HepG2 (cell line): Measurements from ENCODE around the gene SOX5.

ENCODE experiments used
- ARNT ChIP-seq: fragments of 450-650 bp; IDR thresholded peaks from 2 replicates; pipeline ENCODE4 v1.6.1; 2017
- GABPA ChIP-seq, 2 experiments: IDR thresholded peaks; 2 replicates each; pipeline ENCODE4 v1.6.1; 2011 to 2016; ENCODE audit warnings: low read depth in 2 of 2, low read length in 1 of 2, missing biosample characterization in 1 of 2, missing genetic modification characterization in 1 of 2
- HCFC1 ChIP-seq: fragments of 150-350 bp; IDR thresholded peaks from 2 replicates; pipeline ENCODE4 v1.6.1; 2014; ENCODE audit warnings: low read depth, low read length
- HNRNPH1 ChIP-seq: fragments of 200-400 bp; formaldehyde crosslinking; optimal IDR thresholded peaks from 2 replicates; pipeline ENCODE3; 2017; ENCODE audit warnings: mild to moderate bottlenecking, low read depth, low read length
- HOXA3 ChIP-seq: sonication (generic); formaldehyde crosslinking; IDR thresholded peaks from 2 replicates; pipeline ENCODE4 v1.5.0; 2020; ENCODE audit warnings: missing genetic modification reagents
- RAD21 ChIP-seq: fragments of 450-650 bp; formaldehyde crosslinking; IDR thresholded peaks from 2 replicates; pipeline ENCODE4 v1.5.0; 2020; ENCODE audit warnings: mild to moderate bottlenecking
- SMARCE1 ChIP-seq: fragments of 450-650 bp; IDR thresholded peaks from 2 replicates; pipeline ENCODE4 v1.6.1; 2017; ENCODE audit warnings: borderline replicate concordance
- SRF ChIP-seq: IDR thresholded peaks from 2 replicates; pipeline ENCODE4 v1.6.1; 2011; ENCODE audit warnings: mild to moderate bottlenecking, low read depth, low read length, moderate library complexity
- TOPORS ChIP-seq: sonication (generic); formaldehyde crosslinking; IDR thresholded peaks from 2 replicates; pipeline ENCODE4 v1.8.0; 2023; ENCODE audit warnings: mild to moderate bottlenecking, missing genetic modification reagents
- ZNF205 ChIP-seq: IDR thresholded peaks from 2 replicates; pipeline ENCODE4 v1.6.1; 2018; ENCODE audit warnings: missing biosample characterization, missing genetic modification reagents
- ZNF3 ChIP-seq: IDR thresholded peaks from 2 replicates; pipeline ENCODE4 v1.7.0; 2017; ENCODE audit warnings: inconsistent platforms
- TF ChIP-seq, protein P1 (sequence below): fragments of 450-650 bp; IDR thresholded peaks from 2 replicates; pipeline ENCODE4 v1.6.1; 2017; ENCODE audit warnings: mild to moderate bottlenecking
- TF ChIP-seq, protein P2 (sequence below), 2 experiments: IDR thresholded peaks; 2 replicates each; pipeline ENCODE4 v1.6.1; 2011 to 2012; ENCODE audit warnings: low read length in 2 of 2, borderline replicate concordance in 1 of 2, low read depth in 1 of 2, mild to moderate bottlenecking in 1 of 2, moderate library complexity in 1 of 2
- TF ChIP-seq, protein P3 (sequence below): sonication (generic); formaldehyde crosslinking; IDR thresholded peaks from 2 replicates; pipeline ENCODE4 v1.4.0; 2020; ENCODE audit warnings: missing genetic modification reagents

DNA sequence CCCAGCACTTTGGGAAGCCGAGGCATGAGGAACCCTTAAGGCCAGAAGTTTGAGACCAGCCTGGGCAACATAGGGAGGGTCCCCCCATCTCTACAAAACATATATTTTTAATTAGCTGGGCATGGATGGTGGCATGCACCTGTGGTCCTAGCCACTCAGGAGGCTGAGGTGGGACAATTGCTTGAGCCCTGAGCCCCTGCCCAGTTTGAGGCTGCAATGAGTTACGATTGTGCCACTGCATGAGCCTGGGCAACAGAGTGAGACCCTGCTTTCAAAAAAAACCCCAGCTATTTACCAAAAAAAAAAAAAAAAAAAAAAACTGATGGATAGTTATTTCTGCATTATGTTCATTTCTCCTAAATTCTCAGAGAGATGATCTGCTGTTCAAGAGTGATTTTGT is 230.0 kb downstream of the SOX5 start:
- TF ChIP-seq, protein P1, sequence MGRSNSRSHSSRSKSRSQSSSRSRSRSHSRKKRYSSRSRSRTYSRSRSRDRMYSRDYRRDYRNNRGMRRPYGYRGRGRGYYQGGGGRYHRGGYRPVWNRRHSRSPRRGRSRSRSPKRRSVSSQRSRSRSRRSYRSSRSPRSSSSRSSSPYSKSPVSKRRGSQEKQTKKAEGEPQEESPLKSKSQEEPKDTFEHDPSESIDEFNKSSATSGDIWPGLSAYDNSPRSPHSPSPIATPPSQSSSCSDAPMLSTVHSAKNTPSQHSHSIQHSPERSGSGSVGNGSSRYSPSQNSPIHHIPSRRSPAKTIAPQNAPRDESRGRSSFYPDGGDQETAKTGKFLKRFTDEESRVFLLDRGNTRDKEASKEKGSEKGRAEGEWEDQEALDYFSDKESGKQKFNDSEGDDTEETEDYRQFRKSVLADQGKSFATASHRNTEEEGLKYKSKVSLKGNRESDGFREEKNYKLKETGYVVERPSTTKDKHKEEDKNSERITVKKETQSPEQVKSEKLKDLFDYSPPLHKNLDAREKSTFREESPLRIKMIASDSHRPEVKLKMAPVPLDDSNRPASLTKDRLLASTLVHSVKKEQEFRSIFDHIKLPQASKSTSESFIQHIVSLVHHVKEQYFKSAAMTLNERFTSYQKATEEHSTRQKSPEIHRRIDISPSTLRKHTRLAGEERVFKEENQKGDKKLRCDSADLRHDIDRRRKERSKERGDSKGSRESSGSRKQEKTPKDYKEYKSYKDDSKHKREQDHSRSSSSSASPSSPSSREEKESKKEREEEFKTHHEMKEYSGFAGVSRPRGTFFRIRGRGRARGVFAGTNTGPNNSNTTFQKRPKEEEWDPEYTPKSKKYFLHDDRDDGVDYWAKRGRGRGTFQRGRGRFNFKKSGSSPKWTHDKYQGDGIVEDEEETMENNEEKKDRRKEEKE: no peak
- TF ChIP-seq ARNT (no peak), RAD21 (CRISPR knock-in tag) (no peak), HCFC1 (no peak), TOPORS (CRISPR knock-in tag) (no peak), ZNF3 (CRISPR knock-in tag) (no peak), GABPA (IDR thresholded peaks at IDR 0.05; ENCODE audit: low read depth, low read length) (no peak), GABPA (CRISPR knock-in tag; IDR thresholded peaks at IDR 0.05; ENCODE audit: low read depth) (no peak), HNRNPH1 (no peak), SRF (no peak), SMARCE1 (no peak), ZNF205 (CRISPR knock-in tag) (no peak), HOXA3 (no peak)
- TF ChIP-seq, protein P2, sequence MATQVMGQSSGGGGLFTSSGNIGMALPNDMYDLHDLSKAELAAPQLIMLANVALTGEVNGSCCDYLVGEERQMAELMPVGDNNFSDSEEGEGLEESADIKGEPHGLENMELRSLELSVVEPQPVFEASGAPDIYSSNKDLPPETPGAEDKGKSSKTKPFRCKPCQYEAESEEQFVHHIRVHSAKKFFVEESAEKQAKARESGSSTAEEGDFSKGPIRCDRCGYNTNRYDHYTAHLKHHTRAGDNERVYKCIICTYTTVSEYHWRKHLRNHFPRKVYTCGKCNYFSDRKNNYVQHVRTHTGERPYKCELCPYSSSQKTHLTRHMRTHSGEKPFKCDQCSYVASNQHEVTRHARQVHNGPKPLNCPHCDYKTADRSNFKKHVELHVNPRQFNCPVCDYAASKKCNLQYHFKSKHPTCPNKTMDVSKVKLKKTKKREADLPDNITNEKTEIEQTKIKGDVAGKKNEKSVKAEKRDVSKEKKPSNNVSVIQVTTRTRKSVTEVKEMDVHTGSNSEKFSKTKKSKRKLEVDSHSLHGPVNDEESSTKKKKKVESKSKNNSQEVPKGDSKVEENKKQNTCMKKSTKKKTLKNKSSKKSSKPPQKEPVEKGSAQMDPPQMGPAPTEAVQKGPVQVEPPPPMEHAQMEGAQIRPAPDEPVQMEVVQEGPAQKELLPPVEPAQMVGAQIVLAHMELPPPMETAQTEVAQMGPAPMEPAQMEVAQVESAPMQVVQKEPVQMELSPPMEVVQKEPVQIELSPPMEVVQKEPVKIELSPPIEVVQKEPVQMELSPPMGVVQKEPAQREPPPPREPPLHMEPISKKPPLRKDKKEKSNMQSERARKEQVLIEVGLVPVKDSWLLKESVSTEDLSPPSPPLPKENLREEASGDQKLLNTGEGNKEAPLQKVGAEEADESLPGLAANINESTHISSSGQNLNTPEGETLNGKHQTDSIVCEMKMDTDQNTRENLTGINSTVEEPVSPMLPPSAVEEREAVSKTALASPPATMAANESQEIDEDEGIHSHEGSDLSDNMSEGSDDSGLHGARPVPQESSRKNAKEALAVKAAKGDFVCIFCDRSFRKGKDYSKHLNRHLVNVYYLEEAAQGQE (IDR thresholded peaks at IDR 0.05; ENCODE audit: borderline replicate concordance in 1 of 2, low read depth in 1 of 2, low read length in 2 of 2): no peak
- TF ChIP-seq, protein P3, sequence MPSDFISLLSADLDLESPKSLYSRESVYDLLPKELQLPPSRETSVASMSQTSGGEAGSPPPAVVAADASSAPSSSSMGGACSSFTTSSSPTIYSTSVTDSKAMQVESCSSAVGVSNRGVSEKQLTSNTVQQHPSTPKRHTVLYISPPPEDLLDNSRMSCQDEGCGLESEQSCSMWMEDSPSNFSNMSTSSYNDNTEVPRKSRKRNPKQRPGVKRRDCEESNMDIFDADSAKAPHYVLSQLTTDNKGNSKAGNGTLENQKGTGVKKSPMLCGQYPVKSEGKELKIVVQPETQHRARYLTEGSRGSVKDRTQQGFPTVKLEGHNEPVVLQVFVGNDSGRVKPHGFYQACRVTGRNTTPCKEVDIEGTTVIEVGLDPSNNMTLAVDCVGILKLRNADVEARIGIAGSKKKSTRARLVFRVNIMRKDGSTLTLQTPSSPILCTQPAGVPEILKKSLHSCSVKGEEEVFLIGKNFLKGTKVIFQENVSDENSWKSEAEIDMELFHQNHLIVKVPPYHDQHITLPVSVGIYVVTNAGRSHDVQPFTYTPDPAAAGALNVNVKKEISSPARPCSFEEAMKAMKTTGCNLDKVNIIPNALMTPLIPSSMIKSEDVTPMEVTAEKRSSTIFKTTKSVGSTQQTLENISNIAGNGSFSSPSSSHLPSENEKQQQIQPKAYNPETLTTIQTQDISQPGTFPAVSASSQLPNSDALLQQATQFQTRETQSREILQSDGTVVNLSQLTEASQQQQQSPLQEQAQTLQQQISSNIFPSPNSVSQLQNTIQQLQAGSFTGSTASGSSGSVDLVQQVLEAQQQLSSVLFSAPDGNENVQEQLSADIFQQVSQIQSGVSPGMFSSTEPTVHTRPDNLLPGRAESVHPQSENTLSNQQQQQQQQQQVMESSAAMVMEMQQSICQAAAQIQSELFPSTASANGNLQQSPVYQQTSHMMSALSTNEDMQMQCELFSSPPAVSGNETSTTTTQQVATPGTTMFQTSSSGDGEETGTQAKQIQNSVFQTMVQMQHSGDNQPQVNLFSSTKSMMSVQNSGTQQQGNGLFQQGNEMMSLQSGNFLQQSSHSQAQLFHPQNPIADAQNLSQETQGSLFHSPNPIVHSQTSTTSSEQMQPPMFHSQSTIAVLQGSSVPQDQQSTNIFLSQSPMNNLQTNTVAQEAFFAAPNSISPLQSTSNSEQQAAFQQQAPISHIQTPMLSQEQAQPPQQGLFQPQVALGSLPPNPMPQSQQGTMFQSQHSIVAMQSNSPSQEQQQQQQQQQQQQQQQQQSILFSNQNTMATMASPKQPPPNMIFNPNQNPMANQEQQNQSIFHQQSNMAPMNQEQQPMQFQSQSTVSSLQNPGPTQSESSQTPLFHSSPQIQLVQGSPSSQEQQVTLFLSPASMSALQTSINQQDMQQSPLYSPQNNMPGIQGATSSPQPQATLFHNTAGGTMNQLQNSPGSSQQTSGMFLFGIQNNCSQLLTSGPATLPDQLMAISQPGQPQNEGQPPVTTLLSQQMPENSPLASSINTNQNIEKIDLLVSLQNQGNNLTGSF (CRISPR knock-in tag): no peak
